GM18526 (cell line): ENCODE measurements around the gene VAMP7.

Source experiments
- POLR2A ChIP-seq: IDR thresholded peaks from 3 replicates; pipeline ENCODE4 v1.6.1; 2011; ENCODE audit not compliant: insufficient read length; ENCODE audit errors: extremely low read depth

Gene VAMP7

DNA sequence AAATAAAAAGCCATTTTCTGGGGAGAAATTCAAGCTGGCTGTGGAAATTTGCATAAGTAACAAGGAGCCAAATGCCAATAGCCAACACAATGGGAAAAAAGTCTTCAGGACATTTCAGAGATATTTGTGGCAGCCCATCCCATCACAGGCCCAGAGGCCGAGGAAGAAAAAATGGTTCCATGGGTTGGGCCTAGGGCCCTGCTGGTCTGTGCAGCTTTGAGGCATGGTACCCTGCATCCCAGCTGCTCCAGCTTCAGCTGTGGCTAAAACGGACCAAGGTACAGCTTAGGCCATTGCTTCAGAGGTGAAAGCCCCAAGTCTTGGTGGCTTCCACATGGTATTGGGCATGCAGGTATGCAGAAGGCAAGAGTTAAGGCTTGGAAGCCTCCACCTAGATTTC is 102.2 kb downstream of the VAMP7 start:
- no peak for TF ChIP-seq POLR2A

- TF ChIP-seq POLR2A = no peak
Measured at GRCh38 chrX:155985208-155985607, 104.1 kb downstream of the VAMP7 start.

DNA sequence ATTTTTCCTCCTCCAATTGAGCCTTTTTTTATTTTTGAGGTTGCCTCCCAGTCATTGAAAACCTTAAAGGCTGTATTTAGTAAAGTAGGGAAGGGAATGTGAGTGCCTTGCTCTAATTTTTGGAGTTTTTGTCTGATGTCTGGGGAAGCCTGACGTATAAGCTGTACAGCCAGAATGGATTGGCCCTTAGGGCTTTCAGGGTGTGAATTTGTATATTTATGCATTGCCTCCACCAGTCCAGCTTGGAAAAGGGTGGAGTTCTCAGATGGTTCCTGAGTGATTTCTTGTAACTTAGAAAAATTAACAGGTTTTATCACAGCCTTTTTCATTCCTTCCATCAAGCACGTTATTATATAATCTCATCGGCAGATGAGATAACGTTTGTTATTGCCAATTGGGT is 107.7 kb downstream of the VAMP7 start:
- TF ChIP-seq POLR2A = no peak
